GM19099 (cell line): ENCODE data around the gene KRCC1.

ENCODE experiments used
- POLR2A ChIP-seq: IDR thresholded peaks from 3 replicates; pipeline ENCODE4 v1.6.1; 2011; ENCODE audit warnings: low read depth; ENCODE audit not compliant: insufficient read length; ENCODE audit errors: extremely low read depth

Gene KRCC1

DNA sequence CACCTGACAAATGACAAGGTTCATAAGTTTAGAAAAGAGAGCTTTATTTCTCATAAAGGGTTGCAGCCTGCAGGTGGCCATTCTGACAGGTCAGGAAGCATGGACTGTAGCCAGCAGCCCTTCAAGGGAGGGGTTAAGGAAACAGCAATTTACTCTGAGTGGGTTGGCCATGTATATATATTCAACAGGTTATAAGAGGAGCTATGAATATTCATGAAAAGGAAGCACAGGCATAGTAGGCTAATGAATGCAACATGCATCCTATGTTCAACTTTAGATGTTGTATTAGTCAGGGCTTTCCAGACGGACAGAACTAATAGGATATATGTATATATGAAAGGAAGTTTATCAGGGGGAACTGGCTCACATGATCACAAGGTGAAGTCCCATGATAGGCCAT is 59.8 kb downstream of the KRCC1 start:
- TF ChIP-seq POLR2A, result no peak
